Activated T-cell treated with anti-CD3 and anti-CD28 coated beads for 1 hour (primary cell): ENCODE data around the gene SLC24A3.

Experiments used
- DNase-seq: peaks from one replicate; pipeline ENCODE4 v3.0.0-alpha.2; 2020; ENCODE audit warnings: low read depth

The SLC24A3 gene

DNA sequence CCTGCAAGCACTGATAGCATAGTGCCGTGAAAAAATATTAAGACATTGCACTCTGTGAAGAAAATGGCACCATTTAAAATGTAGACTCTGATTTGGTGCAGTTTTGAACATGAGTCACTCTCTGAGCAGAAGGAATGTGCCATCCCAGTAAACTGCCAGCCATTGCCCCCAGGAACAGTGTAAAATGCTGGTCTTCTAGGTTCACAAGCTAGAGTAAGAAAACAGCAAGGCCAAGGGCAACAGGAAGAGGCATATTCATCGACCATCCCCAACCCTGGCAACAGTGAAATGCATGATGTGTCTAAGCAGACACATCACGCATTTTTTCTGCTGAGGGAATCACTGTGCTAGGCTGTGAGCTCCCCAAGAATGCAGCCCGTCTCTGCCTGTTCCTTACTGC is 382.5 kb downstream of the SLC24A3 start:
- no peak for DNase-seq

DNA sequence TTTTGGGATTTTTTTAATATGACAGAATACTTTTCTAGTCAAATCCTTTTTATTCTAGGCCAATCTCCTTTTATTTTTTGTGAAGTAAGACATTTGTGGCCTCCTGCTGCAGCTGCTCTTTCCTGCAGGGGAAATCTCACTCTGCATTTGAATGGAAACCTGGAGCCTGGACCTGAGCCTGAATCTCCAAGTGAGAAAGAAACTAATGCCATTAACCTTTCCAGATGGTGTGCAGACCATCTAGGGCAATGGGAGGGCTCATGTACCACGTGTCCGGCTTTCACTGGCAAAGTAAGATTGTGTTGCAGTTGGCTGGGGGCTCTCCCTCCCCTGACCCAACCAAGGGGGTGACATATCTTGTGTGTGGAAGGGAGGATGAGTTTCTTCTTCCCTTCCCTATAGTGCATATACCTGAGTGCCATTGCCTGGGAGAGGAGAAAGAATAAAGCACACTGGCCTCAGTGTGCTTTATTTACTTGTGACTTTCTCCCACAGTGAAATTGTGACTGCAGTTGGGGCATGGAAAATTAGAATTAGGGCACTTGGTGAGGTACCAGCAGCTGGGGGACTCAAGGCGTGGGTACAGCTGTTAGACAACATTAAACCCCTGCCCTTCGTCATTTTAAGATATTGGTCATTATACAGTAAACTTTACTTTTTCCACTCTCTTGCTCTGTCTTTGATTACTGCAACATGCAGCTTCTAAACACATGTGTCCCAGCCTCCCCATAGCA is 385.8 kb downstream of the SLC24A3 start:
- DNase-seq = no peak

DNA sequence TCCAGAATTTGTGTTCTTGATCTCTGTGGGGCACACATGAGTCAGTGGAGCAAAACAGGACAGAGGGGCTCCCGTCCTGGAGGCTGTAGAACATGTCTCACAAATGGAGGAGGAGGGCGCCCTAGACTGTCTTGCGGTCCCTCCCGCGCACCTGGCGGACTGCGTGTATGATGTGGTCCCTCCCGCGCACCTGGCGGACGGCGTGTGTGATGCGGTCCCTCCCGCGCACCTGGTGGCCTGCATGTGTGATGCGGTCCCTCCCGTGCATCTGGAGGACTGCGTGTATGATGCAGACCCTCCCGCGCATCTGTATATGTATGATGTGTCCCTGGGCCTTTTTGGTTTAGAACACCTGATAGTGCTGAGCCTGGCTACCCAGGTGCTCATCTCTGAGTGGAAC is 386.8 kb downstream of the SLC24A3 start:
- no peak for DNase-seq

DNA sequence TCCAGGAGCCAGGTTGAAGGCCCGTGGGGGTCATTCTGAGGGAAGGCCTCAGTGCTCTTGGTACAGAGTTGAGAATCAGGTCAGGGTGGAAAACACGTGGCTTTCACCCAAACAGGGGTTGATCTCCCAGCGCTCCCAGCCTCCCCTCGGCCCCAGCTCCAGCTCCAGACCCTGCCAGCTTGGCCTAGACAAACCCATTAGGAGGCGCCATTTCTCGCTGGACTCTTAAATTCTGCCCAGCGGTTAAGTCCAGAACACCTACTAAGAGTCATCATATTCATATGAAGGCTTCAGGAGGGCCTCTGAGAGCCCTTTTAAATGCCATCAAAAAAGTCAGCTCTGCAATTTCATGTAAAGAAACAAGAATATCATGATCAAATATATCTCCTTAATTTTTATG is 387.6 kb downstream of the SLC24A3 start:
- no peak for DNase-seq

- DNase-seq = no peak
Observed at GRCh38 chr20:19601126-19601810, 388.8 kb downstream of the SLC24A3 start.

DNA sequence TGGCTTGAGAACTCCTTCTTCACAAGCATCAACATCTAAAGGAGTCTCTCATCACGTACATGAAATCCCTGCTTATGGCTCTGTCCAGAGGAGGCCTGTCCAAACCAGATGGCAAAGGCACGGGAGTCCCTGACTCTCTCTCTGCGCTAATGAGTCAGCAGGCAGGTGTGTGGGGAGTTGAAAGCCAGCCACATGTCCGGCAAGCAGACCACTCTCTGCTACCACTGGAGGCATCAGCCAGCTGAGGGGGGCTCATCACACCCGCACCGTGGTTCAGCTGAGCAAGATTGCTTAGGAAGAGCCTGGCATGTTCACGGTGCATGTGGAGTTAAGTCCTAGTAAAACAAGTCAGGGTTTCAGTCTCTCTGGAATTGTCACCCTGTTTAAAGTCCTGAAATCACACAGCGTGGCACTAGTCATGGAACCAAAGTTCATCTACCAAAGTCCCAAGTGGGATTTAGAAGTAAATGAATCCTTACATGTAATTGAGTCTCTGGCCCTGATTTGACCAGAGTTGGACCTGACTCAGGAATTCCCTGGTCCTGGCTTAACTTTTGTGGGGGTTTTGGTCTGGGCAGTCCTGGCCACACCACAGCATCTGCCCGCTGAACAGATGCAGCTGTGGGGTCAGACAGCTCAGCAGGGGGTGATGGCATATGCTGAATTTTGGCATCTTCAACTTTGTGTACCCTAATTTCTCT is 390.4 kb downstream of the SLC24A3 start:
- DNase-seq = no peak

DNA sequence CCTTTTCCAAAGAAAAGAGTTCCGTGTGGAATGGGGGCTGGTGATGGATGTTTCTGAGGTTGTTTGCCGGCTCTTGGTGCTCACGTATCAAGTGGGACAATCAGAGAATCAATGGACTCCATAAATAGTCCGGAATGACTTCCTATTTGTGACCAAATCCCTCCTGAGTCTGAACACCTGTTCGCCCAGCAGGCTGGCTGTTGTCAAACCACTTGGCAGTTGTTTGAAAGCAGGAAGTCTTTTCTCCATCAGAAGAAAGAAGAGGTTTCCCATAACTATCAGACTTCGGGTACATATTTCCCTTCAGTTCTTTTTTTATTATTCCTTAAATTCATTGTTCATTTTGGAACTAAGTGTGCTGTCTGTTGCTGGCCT is 390.9 kb downstream of the SLC24A3 start:
- no peak for DNase-seq

- DNase-seq = no peak
Observed at GRCh38 chr20:19605786-19606485, 393.5 kb downstream of the SLC24A3 start.

DNA sequence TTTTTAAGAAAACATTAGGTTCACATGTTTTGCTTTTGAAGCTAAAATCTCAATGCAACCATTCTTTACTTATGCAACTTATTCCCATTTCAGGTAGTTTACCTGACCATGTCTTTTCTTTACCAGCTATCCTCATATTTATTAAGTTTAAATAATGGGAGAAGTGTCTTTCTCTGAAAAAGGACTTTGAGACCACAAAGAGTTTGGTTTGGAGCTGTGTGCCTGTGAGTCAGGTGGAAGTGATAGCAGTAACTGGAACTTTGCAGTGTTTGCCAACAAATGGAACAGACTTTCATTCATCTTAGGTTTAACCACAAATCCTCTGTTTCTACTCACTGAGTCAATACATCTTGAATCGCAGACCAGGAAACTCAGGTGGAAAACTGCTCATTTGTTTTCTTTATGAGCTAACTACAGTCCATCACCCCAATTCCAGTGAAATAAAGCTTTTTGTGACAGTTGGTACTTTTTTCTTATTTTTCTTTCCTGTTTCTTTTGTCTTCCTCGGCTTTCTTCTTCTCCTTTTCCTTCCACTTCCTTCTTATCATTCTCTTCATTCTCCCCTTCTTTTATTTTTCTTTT is 397.3 kb downstream of the SLC24A3 start:
- DNase-seq = no peak

DNA sequence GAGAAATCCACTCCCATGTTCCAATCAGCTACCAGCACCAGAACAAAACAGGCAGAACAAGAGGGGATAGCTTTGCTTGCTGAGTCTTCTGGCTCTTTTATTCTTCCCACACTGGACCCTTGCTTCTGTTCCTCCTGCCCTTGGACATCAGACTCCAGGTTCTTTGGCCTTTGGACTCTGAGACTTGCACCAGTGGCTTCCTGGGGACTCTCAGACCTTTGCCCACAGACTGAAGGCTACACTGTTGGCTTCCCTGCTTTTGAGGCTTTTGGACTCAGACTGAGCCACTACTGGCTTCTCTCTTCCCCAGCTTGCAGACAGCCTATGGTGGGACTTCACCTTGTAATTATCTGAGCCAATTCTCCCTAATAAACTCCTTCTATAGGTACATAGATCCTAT is 403.2 kb downstream of the SLC24A3 start:
- no peak for DNase-seq

- no peak for DNase-seq
Observed at GRCh38 chr20:19616081-19616480, 403.6 kb downstream of the SLC24A3 start.

DNA sequence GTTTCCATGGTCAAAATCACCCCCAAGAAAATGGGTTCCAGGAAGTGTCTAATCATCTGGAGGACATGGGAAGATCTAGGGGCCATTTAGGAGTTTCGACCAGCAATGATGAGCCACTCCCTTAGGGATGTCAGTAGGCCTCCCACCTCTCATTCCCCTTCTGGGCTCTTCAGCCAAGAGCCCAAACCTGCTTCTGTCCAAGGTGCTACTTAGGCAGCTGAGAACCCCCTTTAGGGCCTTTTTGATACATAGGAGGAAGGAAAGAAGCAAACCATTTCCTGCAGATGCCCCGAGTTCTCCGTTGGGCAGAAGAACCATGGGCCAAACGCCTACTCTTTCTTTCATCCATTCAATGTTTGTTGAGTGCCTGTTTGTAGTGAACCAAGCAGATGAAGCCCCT is 404.2 kb downstream of the SLC24A3 start:
- DNase-seq = no peak

DNA sequence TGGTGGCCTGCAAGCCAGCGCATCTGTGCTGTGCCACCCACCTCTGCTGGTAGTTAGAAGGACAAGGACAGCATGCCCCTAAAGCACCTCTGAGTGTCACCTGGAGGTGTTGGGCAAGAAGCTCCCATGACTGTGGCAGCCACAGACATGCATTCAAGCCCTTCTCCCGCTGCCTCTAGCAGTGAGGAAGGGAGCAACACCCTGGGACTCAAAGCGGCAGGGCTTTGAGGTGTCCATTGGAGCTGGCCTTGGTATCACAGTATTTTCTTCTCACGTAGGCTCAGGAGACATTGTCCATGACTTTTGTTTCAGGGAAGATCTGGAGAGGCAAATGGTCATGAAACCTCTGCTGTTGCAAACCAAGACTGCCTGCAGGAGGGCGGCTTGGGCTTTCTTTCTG is 404.8 kb downstream of the SLC24A3 start:
- DNase-seq = no peak

DNA sequence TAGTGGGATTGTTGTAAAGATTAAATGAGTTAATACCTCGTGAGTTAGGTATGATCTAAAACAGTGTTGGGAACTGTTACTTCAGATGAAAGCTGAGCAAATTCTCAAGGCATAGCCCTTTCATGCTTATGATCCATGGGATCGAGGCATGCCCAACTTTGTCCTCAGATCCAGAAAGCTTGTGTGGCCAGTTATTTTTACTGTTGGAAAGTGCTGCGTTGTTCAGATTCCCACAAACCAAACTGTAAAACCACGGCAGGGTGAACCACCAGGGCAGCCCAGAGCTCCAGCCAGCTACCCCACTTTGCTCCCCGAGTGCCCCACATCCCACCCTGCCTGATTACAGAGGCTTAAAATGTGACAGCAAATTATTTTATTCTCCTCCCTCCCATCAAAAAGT is 406.3 kb downstream of the SLC24A3 start:
- DNase-seq = no peak

DNA sequence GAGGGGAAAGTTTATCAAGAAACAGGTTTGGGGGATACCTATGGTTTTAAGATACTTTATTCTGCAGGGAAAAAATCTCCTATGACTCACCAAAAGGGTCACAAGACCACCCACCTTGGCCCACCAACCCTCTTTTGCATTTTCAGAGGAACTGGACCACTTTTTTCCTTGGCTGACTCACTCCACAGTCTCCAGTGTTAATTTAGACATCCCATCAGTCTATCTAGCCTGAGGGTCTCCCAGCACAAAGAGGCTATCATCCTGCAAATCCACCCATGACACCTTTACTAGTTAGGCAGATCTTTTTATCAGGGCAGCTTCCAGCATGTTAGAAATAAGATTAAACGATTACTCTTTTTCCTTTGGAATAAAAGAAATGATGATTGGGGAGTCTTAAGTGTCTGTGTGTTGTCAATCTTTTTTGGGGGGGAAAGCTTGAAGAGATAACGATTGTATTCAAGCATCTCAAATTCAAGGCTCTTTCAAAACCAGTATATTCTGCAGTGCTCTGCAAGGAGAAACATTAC is 407.5 kb downstream of the SLC24A3 start:
- DNase-seq = no peak

DNA sequence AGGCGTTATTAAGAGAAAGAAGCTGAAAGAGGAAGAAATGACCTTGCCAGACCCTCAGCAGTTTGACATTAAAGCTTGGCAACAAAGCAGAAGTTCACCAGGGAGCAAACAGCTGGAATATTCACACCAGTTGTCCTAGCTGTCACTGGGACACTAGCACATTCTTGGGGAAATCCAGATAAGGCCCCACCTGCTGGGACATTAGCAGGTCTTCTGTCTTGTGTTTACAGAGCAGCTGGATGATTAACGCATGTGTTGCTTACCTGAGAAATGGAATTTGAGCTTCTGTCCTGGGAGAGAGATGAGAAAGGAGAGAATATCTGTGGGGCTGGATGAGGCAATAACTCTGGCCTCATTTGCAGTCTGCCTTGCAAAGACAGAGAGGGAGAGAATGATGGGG is 408.0 kb downstream of the SLC24A3 start:
- DNase-seq = no peak

DNA sequence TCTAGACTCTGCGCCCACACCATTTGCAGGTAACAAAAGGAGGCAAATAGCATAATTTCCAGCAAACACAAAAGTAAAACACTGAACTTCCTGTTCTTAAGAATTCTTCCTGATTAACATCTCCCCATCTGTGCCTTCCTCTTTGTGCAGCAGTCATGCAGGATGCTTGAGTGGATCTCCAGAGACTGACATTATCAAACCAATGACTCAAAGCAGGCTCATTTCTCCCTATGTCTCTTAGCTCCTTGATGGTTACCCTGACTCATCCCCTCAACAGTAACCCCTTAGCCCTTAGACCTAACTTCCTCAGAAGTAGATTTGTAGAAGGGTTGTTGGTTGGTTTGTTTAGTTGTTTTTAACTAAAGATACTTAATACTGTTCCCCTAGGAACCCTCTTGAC is 408.6 kb downstream of the SLC24A3 start:
- DNase-seq = no peak

DNA sequence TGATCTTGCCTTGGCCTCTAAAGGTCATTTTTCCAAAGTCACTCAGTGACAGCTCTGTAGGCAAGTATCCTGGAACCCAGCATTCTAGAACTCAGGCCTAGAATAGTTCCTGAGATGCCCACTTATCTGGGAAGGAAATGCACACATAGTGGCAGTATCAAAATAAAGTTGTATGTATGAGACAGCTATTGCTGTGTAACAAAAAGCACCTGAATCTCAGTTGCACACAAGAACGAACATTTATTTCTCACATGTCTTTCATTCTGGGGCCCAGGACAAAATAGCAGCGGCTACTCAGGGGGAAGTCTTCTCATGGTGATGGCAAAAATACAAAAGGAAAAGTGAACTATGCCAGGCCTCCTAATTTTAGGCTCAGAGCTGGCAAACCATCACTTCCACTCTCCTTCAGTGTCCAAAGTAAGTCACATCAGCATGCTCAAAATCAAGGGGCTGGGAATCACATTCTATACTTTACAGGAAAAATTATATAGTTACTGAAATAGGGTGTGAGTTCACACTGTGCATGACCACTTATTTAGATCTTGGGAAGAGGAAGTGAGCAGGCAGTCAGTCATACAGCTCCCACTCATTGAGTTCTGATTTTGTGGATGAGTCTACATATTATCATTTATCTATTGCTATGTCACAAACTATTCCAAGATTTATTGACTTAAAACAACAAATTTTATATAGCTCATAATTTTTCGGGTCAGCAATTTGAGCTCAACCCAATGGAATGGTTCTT is 412.0 kb downstream of the SLC24A3 start:
- no peak for DNase-seq

DNA sequence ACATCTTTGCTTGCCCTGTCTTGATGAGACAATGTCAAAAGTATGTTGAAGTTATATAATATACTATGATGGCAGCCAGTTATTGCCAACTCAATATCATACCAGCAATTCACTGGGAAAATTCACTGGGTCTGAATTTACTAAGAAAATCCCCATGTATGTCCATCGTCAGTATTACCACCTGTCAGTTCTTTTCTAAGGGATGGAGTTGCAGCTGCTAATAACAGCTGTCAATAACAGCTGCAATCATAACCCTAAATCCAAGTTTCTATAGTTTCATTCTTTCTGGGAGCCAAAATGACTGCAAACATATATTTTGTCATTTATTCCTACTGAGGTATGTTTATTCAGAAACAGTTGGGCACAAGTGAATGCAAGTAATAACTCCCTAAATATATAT is 413.0 kb downstream of the SLC24A3 start:
- DNase-seq = no peak

DNA sequence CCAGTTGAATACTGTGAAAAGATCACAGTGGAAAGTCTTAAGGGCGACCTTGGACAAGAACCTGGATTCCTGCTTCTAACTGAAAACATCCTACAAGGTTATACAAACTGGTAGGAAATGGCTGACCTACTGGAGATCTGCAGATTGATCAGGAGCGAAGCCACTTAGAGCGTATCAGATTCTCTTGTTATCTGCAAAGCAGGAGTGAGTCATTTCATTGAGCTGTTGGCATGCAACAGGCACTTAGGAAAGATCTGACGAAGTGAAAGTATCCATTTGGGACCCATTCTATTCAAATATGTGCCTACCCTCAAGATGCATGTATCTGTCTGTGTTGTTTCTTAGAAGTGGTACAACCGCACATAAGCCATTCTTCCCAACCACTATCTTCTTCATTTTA is 414.5 kb downstream of the SLC24A3 start:
- DNase-seq = no peak

GRCh38 chr20:19628570-19629134 is 416.2 kb downstream of the SLC24A3 start:
- no peak for DNase-seq
